ENCODE results near the gene RIC1. TPM values are rescaled to one million over a fixed set of nuclear protein-coding genes. Genes with fewer than 3 reads are reported as not detected.
"Not testable (repeated sequence)": the region's sequence is repeated elsewhere in the genome, so short reads cannot be mapped to it uniquely, and the experiment has no call there.

Gene RIC1
- total RNA-seq, 1 experiment from 2014 or later: 18.6 TPM

GRCh38 chr9:5715548-5716127 is 86.7 kb downstream of the RIC1 start:
- H3K9me3 ChIP-seq: no peaks in the 10 kb centered on the region
- Mint-ChIP-seq H3K36me3 (ENCODE audit: insufficient read depth, unreplicated experiment) (peaks cover 18% of the 10 kb centered on the region), H3K27me3 (ENCODE audit: insufficient read depth, unreplicated experiment) (no peaks in the 10 kb centered on the region), H3K9me3 (ENCODE audit: unreplicated experiment) (peaks cover 9% of the 10 kb centered on the region), H3K27ac (ENCODE audit: unreplicated experiment) (no peak overlapping the region), H3K4me3 (ENCODE audit: unreplicated experiment) (no peak overlapping the region), H3K4me1 (ENCODE audit: low read depth, unreplicated experiment) (peaks cover 20% of the 10 kb centered on the region)
- no peaks in the 10 kb centered on the region for H3K27me3 ChIP-seq (replicated peaks; ENCODE audit: control insufficient read depth, insufficient read depth, low read length)
- no peak for TF ChIP-seq CTCF (IDR thresholded peaks at IDR 0.05; ENCODE audit: insufficient read depth in 1 of 2, low read depth in 1 of 2, low read length in 1 of 2, severe bottlenecking in 1 of 2, unreplicated experiment in 1 of 2)
- POLR2A ChIA-PET: no interaction called here
- no peaks in the 10 kb centered on the region for H3K36me3 ChIP-seq (ENCODE audit: control insufficient read depth, insufficient read depth, low read length)
- no peak for DNase-seq
- BruUV-seq (replicated peaks): no TSS peak
- CTCF ChIA-PET: no interaction called here
- H3K4me3 ChIP-seq (ENCODE audit: low read depth, low read length): no peak overlapping the region
- H3K4me1 ChIP-seq: peaks cover 29% of the 10 kb centered on the region
- intact Hi-C loops (cut with micrococcal nuclease; ENCODE audit: unreplicated experiment): loop anchor here (2.0 to 10.0 kb wide), 2 partner anchors 87 to 281 kb away; partner anchors contain the start of genes PLGRKT and RIC1

GRCh38 chr9:5717434-5717833 is 88.5 kb downstream of the RIC1 start:
- Mint-ChIP-seq H3K36me3 (ENCODE audit: insufficient read depth, unreplicated experiment) (peaks cover 27% of the 10 kb centered on the region), H3K4me1 (ENCODE audit: low read depth, unreplicated experiment) (peaks cover 34% of the 10 kb centered on the region)
- H3K36me3 ChIP-seq (ENCODE audit: control insufficient read depth, insufficient read depth, low read length); H3K27me3 Mint-ChIP-seq (ENCODE audit: insufficient read depth, unreplicated experiment); H3K27ac Mint-ChIP-seq (ENCODE audit: unreplicated experiment); H3K9me3 Mint-ChIP-seq (ENCODE audit: unreplicated experiment); H3K27me3 ChIP-seq (replicated peaks; ENCODE audit: control insufficient read depth, insufficient read depth, low read length); DNase-seq; H3K4me3 Mint-ChIP-seq (ENCODE audit: unreplicated experiment); H3K4me3 ChIP-seq (ENCODE audit: low read depth, low read length); H3K9me3 ChIP-seq; CTCF ChIA-PET; BruUV-seq (replicated peaks); POLR2A ChIA-PET: not testable (repeated sequence)
- H3K4me1 ChIP-seq: peaks cover 37% of the 10 kb centered on the region
- intact Hi-C loops (cut with micrococcal nuclease; ENCODE audit: unreplicated experiment): loop anchor here (10.0 kb wide), 1 partner anchor 283 kb away; the partner anchor contains the start of gene PLGRKT

DNA sequence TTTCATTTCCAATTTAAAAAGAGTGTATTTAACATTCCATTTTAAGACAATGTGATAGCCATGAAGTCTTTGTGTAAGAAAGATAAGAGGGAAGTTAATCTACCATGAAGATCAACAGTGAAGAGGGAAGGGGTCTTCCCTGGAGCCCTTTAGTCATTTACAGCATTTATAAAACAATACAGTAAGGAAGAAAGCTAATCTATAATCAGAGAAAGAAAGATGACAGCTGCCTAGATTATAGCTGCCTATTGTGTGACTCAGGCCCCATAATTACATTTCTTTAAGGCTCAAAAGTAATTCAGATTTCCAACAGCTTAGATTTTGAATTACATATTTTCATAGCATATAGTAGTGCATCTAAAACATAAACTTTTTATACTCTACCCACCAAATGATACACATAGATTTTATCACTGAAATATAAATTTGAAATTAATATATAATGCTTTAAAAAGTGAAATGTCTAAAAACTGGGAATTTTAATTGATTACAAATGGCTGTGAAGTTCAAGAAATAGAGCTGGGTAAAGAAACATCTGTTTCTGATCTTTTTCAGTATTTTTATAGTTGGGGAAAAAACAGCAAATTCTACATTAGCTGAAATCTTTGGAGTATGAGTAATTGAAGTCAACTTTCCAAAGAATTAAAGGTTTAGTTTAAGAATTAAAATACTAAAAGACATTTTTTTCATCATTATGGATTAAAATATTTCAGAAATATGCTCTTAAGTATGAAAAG is 89.6 kb downstream of the RIC1 start:
- peaks cover 28% of the 10 kb centered on the region for H3K4me1 ChIP-seq
- ChIA-PET CTCF (no interaction called here), POLR2A (no interaction called here)
- no peaks in the 10 kb centered on the region for H3K9me3 ChIP-seq
- H3K27me3 ChIP-seq (replicated peaks; ENCODE audit: control insufficient read depth, insufficient read depth, low read length): no peaks in the 10 kb centered on the region
- H3K27ac Mint-ChIP-seq (ENCODE audit: unreplicated experiment): no peak overlapping the region
- peaks cover 27% of the 10 kb centered on the region for H3K36me3 Mint-ChIP-seq (ENCODE audit: insufficient read depth, unreplicated experiment)
- TF ChIP-seq CTCF (IDR thresholded peaks at IDR 0.05; ENCODE audit: insufficient read depth in 1 of 2, low read depth in 1 of 2, low read length in 1 of 2, severe bottlenecking in 1 of 2, unreplicated experiment in 1 of 2): no peak
- BruUV-seq (replicated peaks): no TSS peak
- H3K4me3 Mint-ChIP-seq (ENCODE audit: unreplicated experiment): no peak overlapping the region
- H3K4me3 ChIP-seq (ENCODE audit: low read depth, low read length): no peak overlapping the region
- H3K4me1 Mint-ChIP-seq (ENCODE audit: low read depth, unreplicated experiment): peaks cover 28% of the 10 kb centered on the region
- intact Hi-C loops (cut with micrococcal nuclease; ENCODE audit: unreplicated experiment): loop anchor here (10.0 kb wide), 1 partner anchor 284 kb away; the partner anchor contains the start of gene PLGRKT
- DNase-seq: no peak
- no peaks in the 10 kb centered on the region for H3K36me3 ChIP-seq (ENCODE audit: control insufficient read depth, insufficient read depth, low read length)
- peaks cover 9% of the 10 kb centered on the region for H3K9me3 Mint-ChIP-seq (ENCODE audit: unreplicated experiment)
- no peaks in the 10 kb centered on the region for H3K27me3 Mint-ChIP-seq (ENCODE audit: insufficient read depth, unreplicated experiment)

Measured in Caco-2 (cell line).